GM12874 (cell line): ENCODE results near the gene TRIM63.

Source experiments
- CTCF ChIP-seq: IDR thresholded peaks from 2 replicates; pipeline ENCODE4 v1.5.1; 2011; ENCODE audit warnings: low read depth, mild to moderate bottlenecking, control low read depth, low read length, moderate library complexity; ENCODE audit not compliant: insufficient read depth

The TRIM63 gene

GRCh38 chr1:26082020-26082350 is 14.6 kb upstream of the TRIM63 start:
- TF ChIP-seq CTCF = no peak

GRCh38 chr1:26081267-26082019 is 14.0 kb upstream of the TRIM63 start:
- TF ChIP-seq CTCF = no peak

GRCh38 chr1:26079960-26080814 is 12.8 kb upstream of the TRIM63 start:
- TF ChIP-seq CTCF = no peak

- no peak for TF ChIP-seq CTCF
These were observed 11.7 kb upstream of the TRIM63 start for GRCh38 chr1:26079178-26079563.

GRCh38 chr1:26078286-26079177 is 11.1 kb upstream of the TRIM63 start:
- no peak for TF ChIP-seq CTCF

GRCh38 chr1:26077524-26077923 is 10.1 kb upstream of the TRIM63 start:
- no peak for TF ChIP-seq CTCF
